GM18909 (cell line): ENCODE results near the gene LLGL1.

Experiments used
- ATAC-seq: cut with Tn5 transposase; IDR thresholded peaks from one replicate; pipeline ENCODE4 v1.9.1; 2021; ENCODE audit warnings: mild to moderate bottlenecking; ENCODE audit not compliant: unreplicated experiment, poor library complexity

LLGL1 gene

DNA sequence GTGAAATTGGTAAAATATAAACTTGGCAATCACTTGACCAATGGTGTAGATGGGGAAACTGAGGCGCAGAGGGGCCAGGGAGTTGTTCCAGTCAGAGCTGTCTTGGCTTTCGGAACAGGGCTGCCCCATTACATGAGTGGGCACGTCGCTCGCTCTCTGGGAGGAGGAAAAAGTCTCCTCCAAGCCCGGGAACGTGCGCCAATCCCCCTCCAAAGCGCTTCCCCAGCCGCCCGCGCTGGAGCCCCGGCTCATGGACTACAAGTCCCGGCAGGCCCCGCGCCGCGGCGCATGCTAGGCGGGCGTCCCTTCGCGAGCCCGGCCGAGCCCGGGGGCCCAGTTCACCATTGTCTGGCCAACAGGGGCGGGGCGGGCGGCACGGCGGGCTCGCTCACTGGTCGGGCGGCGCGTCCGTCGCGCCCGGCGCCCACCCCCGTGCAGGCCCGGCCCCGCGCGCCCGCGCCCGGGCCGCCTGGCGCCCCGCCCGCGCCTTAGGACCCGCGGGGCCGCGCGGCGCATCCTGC lies at the start of gene LLGL1:
TSS of gene LLGL1 (plus strand) at position 515 of the 521 bp plus-strand sequence. CDS start 48 bp downstream, outside the sequence.
- ATAC-seq = peak; percentile 92

DNA sequence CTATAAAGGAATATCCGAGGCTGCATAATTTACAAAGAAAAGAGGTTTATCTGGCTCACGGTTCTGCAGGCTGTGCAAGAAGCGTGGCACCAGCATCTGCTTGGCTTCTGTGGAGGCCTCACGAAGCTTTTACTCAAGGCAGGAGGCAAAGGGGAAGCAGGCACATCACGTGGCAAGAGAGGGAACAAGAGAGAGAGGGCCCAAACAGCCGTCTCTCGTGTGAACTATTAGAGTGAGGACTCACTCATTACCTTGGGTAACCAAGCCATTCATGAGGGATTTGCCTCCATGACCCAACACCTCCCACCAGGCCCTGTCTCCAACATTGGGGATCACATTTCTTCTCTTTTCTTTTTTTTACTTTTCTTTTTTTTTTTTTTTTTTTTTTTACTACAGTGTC lies 49.3 kb upstream of the LLGL1 start:
- no peak for ATAC-seq

DNA sequence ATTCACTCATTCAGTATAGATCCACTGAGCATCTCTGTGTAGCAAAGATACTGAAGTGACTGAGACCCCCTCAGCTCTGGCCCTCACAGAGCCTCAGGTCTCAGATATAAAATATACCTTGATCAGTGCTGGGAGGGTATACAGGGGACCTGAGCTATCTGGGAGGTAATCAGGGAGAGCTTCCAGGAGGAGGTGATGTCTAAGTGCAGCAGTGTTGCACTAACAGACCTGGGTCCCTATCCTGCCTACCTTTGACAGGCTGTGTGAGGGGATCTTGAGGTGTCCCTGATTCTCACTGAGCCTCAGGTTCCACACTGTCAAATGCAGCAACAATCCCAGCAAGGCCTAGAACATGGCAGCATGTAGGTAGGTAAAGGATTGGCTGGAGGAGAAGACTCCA lies 48.3 kb upstream of the LLGL1 start:
- ATAC-seq = no peak

DNA sequence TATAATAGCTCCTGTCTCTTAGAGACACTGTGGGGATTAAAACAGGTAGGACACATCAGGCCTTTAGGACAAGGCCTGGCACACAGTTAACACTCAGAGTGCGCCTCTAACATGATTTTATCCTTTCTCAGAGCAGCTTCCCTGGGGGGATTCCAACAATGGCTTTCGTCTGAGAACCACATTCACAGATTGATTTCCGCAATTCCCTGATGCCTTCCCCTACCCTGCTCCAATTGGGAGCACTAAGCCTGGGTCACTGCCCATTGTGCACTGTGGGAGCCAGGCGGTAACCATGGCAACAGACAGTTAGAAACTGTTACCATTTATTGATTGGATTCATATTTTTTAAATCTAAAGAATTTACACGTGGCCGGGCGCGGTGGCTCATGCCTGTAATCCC lies 47.7 kb upstream of the LLGL1 start:
- ATAC-seq = no peak

DNA sequence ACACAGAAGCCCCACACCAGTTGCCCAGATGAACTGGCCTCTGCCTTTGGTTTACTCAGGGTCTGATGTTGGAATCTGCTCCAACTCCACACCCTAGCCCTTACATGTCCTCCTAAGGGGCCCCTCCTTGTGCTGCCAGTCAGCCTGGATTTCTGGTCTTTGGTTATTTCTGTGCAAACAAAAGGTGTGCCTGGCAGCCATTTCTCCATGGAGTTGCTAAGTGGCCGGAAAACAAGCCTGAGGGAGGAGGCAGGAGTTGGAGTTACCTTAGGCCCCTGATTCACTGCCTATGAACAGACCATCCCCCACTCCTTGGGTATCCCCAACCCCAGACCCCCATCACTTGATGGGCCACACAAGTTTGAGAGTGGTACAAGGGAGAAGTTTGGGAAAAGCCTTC lies 46.2 kb upstream of the LLGL1 start:
- ATAC-seq = no peak

DNA sequence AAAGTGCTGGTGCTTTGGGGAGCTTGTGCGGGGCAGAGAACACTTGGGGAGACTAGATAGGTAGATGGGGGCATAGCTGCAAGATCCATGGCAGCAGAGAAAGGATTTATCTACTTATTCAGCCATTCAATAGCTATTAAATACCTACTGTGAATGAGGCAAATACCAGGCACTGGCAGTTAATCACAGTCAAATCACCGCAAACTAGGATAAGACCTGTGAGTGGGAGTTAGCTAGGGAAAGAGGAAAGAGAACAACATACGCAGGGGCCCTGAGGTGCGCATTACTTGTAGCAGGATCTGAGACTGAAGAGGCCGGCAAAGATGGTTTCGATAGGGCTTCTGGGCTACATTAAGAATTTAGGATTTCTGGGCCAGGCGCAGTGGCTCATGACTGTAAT lies 45.6 kb upstream of the LLGL1 start:
- no peak for ATAC-seq

DNA sequence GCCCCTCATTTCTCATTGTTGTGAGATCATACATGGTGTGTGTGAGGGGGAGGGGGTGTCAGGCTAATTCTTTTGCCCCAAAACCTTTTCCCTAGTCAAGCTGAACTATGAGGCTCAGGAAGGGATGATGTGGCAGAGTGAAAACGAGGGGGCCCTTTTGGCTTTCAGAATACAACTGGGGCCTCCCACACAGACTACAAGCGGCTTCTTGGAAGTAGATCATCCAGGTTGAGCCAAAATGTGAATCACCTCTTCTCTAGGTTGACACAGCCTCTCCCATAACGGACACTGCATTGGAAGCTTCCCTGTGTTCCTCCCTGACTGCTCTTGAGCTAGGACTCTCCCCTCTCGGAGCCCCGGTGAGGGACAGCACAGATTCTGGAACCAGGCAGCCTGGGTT lies 44.1 kb upstream of the LLGL1 start:
- no peak for ATAC-seq

- no peak for ATAC-seq
Observed at GRCh38 chr17:18182110-18182977, 43.1 kb upstream of the LLGL1 start.

DNA sequence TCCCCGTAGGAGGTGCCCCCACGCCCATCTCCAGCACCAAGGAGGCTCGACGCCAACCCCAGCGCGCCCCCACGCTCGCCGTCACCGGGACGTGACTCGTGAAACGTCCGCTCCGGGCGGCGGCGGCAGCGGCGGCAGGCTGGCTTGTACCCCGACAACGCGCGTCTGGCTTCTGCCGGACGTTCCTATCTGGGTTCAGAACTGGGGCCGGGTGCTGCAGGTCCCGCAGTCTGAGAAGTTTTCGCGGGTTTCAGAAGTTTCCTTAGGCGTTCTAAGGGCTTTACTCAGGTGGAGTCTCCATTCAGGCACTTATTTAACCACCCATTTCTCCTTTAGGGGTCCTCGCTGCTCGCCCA lies 42.5 kb upstream of the LLGL1 start:
- ATAC-seq = peak; percentile 38

DNA sequence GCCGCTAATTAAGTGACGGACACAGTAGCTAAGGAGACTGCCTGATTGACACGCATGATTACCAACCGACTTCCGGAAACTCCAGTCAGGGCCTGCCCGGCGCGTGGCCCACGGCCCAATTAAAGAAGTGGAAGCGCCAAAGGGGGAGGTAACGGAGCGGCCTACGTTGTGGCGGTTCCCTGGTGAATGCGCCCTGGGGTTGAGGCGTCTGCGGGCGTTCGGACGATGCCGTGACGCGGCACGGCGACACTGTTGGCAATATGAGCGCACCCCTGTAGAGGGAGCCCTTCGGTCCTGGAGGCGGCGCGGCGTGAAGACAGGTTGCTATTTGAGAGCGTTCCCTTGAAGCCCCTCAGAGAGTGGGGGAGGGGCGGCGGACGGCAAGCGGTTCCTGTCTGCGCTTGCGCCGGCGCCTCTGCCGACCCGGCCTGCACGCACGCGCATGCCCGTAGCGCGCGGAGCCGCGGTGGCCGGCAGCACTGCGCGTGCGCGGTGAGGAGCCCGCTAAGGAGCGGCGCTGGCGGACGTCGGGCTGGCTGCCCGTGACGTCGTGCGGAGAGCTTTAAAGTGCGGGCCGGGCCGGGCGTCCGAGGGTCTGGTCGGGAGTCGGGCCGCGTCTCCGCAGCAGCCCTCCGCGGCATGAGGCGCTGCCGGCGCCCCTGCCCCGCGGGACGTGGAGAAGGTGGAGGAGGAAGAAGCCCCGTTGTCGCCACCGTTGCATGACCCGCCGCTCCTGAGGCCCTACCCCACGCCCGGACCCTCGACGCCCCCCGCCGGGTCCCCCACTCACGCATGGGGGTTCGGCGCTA lies 41.9 kb upstream of the LLGL1 start, which contains the start of gene ALKBH5:
TSS of gene ALKBH5 (plus strand) at position 495 of the 809 bp plus-strand sequence. CDS start 416 bp downstream, outside the sequence.
- peak; percentile 80 for ATAC-seq

GRCh38 chr17:18184143-18185031 lies 41.0 kb upstream of the LLGL1 start:
- ATAC-seq = peak; percentile 7

- ATAC-seq = no peak
Observed at GRCh38 chr17:18185391-18185790, 40.0 kb upstream of the LLGL1 start.

- no peak for ATAC-seq
Observed at GRCh38 chr17:18185832-18186626, 39.4 kb upstream of the LLGL1 start.

DNA sequence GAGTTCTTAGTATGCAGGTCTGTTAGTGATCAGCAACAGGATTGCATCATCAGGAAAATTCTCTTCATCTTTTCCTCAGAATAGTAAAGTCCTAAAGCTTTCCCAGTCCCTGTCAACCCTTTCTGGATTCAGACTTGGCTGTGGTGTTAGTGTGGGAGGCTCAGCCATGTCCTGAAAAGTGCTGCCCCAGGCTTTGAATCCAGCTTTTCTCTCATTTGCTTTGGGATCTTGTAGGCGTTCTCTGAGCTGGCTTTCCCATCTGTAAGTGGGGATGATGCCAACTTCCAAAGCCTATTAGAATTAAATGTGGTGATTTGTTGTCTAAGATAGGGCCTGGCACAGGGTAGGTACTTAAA lies 38.8 kb upstream of the LLGL1 start:
- ATAC-seq = no peak

DNA sequence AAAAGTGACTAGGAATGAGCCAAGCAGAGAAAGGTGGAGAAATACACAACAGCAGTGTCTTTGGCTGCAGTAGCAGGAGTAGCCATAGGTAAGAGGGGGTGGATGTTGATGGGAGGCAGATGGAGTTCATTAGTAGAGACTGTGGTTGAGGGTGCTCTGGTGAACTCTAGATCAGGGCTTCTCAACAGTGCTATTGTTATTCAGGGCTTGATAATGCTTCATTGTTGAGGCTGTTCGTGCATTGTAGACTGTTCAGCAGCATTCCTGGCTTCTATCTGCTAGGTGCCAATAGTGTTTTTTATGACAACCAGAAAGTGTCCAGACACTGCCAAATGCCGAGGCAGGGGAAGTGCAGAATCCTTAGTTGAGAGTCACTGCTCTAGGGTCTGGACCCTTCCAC lies 38.2 kb upstream of the LLGL1 start:
- ATAC-seq = no peak

DNA sequence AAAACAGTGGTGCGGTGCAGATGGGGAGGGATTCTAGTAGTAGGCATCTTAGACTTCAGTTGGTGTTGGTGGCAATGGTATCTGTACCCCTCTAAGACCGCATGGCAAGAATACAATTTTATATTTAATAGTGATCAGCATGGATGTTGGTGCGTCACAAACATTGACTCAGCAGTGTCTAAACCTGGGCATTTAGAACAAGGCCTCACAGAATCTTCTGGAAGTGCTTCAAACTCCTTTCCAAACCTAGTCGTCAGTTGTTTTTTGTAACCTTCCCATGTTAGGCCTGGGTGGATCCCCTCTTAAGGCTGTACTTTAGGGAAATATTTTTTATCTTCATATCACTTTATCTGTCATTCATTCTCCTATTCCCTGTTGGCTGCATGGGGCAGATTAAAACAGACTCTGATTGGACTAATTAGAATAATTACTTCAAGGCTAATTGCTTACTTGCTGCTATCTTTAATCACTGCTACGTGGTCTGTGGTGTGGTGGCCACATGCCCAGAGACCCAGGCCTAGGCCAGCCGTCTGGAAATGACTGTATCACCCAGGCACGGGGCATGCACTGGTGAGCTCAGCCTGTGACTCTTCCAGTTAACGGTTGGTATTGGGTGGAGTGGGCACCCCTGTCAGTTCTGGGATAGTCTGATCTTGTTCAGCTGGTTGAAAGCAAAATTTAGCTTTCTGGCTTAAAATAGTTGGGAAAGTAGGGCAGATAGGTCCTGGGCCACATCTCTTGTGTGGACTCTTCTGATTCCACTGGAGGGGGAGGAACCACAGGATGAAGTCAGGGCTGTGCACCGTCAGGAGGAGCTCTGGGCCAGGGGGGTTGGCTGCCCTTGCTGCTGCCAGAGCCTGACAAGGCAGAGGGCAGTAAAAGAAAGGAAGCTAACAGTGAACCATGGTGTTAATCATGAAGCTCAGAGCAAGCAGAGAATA lies 37.3 kb upstream of the LLGL1 start:
- ATAC-seq = no peak

DNA sequence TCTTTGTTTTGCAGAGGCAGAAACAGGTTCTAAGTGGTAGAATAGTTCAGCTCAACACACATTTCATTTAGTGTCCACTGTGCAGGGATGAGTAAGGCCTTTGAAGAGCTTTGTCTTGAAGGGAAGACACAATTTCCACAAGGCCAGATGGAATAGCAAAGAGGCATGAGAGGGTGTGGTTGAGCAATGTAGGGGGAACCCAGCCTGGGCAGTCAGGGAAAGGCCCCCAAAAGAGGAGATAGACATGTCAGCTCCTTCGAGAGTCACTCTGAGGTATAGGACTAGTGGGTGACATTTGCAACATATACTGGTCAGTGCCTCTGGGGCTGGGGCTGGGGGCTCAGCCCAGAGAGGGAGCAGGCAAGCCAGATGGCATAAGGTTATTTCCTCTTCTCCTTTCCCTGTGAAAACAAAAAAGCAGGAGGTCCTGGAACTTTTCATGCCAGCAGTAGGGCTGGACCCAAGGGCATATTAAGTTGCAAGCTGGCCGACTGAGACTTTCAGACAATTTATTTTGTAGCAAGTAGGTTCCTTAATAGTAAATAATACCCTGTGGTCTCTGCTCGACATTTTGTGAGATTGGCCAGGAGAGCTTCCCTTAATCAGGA lies 34.7 kb upstream of the LLGL1 start:
- ATAC-seq = no peak

DNA sequence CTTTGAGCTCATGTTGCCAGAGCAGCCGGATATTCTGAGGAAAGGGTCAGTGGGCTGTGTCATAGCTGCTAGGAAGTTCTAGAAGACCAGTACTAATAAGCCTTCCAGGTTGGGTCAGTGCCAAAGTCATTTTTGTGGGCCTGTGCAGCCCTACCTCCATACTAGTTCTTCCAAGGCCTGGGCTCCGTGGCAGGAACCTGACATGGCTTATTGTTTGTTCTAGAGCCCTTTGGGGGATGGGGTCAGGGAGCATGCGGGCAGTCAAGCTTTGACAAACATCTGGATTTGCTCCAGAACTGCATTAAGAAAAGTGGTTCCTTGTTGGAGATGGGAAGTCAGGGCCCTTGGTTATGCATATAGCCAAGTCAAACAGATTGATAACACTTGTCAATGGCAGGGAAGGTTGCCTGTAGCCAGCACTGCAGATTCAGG lies 34.2 kb upstream of the LLGL1 start:
- ATAC-seq = no peak
